ENCODE measurements around the gene SLC17A7. TPM values are rescaled to one million over a fixed set of nuclear protein-coding genes. Genes with fewer than 3 reads are reported as not detected.

Gene SLC17A7
- total RNA-seq, 6 experiments from 2014 or later: 0.05 to 0.17 (median 0.09) TPM; not detected in 1

- Mint-ChIP-seq H3K9me3 (no peaks in the 10 kb centered on the region), H3K27ac (no peak overlapping the region), H3K27me3 (ENCODE audit: insufficient read depth) (no peaks in the 10 kb centered on the region), H3K36me3 (ENCODE audit: low read depth) (no peaks in the 10 kb centered on the region), H3K4me1 (ENCODE audit: low read depth) (peaks cover 8% of the 10 kb centered on the region), H3K4me3 (no peak overlapping the region)
- DNase-seq: no peak
- no peak for TF ChIP-seq CTCF (IDR thresholded peaks at IDR 0.05)
Observed at GRCh38 chr19:49458567-49458903, 17.2 kb upstream of the SLC17A7 start.

- no peak for TF ChIP-seq CTCF (IDR thresholded peaks at IDR 0.05)
- peaks cover 3% of the 10 kb centered on the region; the same call in 1 of the 2 replicates for H3K36me3 Mint-ChIP-seq (ENCODE audit: low read depth)
- no peak for DNase-seq
- H3K9me3 Mint-ChIP-seq: no peaks in the 10 kb centered on the region
- H3K27ac Mint-ChIP-seq: peak overlapping the region; percentile 53
- no peaks in the 10 kb centered on the region; the same call in 1 of the 2 replicates for H3K27me3 Mint-ChIP-seq (ENCODE audit: insufficient read depth)
- H3K4me3 Mint-ChIP-seq: no peak overlapping the region
- H3K4me1 Mint-ChIP-seq (ENCODE audit: low read depth): peaks cover 17% of the 10 kb centered on the region
Observed at GRCh38 chr19:49456326-49456725, 15.0 kb upstream of the SLC17A7 start.

GRCh38 chr19:49455773-49456172, 14.4 kb upstream of the SLC17A7 start:
- peaks cover 4% of the 10 kb centered on the region; the same call in 1 of the 2 replicates for H3K36me3 Mint-ChIP-seq (ENCODE audit: low read depth)
- no peak overlapping the region; the same call in 1 of the 2 replicates for H3K4me3 Mint-ChIP-seq
- TF ChIP-seq CTCF (IDR thresholded peaks at IDR 0.05): no peak
- H3K9me3 Mint-ChIP-seq: no peaks in the 10 kb centered on the region
- DNase-seq: no peak
- H3K27me3 Mint-ChIP-seq (ENCODE audit: insufficient read depth): no peaks in the 10 kb centered on the region; the same call in 1 of the 2 replicates
- H3K4me1 Mint-ChIP-seq (ENCODE audit: low read depth): peaks cover 20% of the 10 kb centered on the region
- H3K27ac Mint-ChIP-seq: peak overlapping the region; percentile 53

GRCh38 chr19:49453757-49454240, 12.5 kb upstream of the SLC17A7 start:
- peaks cover 28% of the 10 kb centered on the region for H3K4me1 Mint-ChIP-seq (ENCODE audit: low read depth)
- peak overlapping the region; percentile 95 for H3K4me3 Mint-ChIP-seq
- peak overlapping the region; percentile 99 for H3K27ac Mint-ChIP-seq
- no peaks in the 10 kb centered on the region for H3K9me3 Mint-ChIP-seq
- no peak for DNase-seq
- H3K27me3 Mint-ChIP-seq (ENCODE audit: insufficient read depth): no peaks in the 10 kb centered on the region; the same call in 1 of the 2 replicates
- no peak for TF ChIP-seq CTCF (IDR thresholded peaks at IDR 0.05)
- peaks cover 4% of the 10 kb centered on the region; the same call in 1 of the 2 replicates for H3K36me3 Mint-ChIP-seq (ENCODE audit: low read depth)

- Mint-ChIP-seq H3K27me3 (ENCODE audit: insufficient read depth) (no peaks in the 10 kb centered on the region; the same call in 1 of the 2 replicates), H3K27ac (peak within 1 kb of the TSS; percentile 99), H3K4me3 (peak within 1 kb of the TSS; percentile 95), H3K36me3 (ENCODE audit: low read depth) (peaks cover 8% of the 10 kb centered on the region; the same call in 1 of the 2 replicates), H3K9me3 (no peaks in the 10 kb centered on the region), H3K4me1 (ENCODE audit: low read depth) (peaks cover 34% of the 10 kb centered on the region)
- DNase-seq: peak; percentile 96
- TF ChIP-seq CTCF (IDR thresholded peaks at IDR 0.05): no peak
Observed at GRCh38 chr19:49453013-49453756, 11.9 kb upstream of the SLC17A7 start, which contains the start of gene ALDH16A1. TSS of gene ALDH16A1 (plus strand) at chr19:49453225. CDS start at chr19:49453332, 107 bp downstream.
